ENCODE measurements around the gene P2RY11. TPM values are rescaled to one million over a fixed set of nuclear protein-coding genes. Genes with fewer than 3 reads are reported as not detected.

Gene P2RY11
- total RNA-seq, 1 experiment from 2014 or later: 43.1 TPM

GRCh38 chr19:10112037-10112761 is 706 bp downstream of the P2RY11 start:
- peaks cover 98% of the 10 kb centered on the region for H3K36me3 Mint-ChIP-seq (ENCODE audit: insufficient read depth, unreplicated experiment)
- peaks cover 13% of the 10 kb centered on the region for H3K4me1 Mint-ChIP-seq (ENCODE audit: insufficient read depth, unreplicated experiment)
- peak; percentile 47 for DNase-seq (ENCODE audit: unreplicated experiment)
- CTCF ChIA-PET: no interaction called here
- POLR2A ChIA-PET: interaction anchor here (0.6 to 0.7 kb wide), 4 partner anchors 8 to 150 kb away, joined by 3 read pairs; no protein-coding TSS in a partner anchor
- H3K27me3 Mint-ChIP-seq (ENCODE audit: insufficient read depth, unreplicated experiment): no peaks in the 10 kb centered on the region
- no peak for TF ChIP-seq CTCF (IDR thresholded peaks at IDR 0.05; ENCODE audit: unreplicated experiment)
- BruUV-seq (replicated peaks): no TSS peak
- intact Hi-C loops (cut with micrococcal nuclease): loop anchor here (5.0 kb wide), 1 partner anchor 180 kb away; no protein-coding TSS in a partner anchor
- no peaks in the 10 kb centered on the region for H3K9me3 Mint-ChIP-seq (ENCODE audit: unreplicated experiment)
- no peak overlapping the region for H3K4me3 Mint-ChIP-seq (ENCODE audit: unreplicated experiment)
- H3K27ac Mint-ChIP-seq (ENCODE audit: low read depth, unreplicated experiment): no peak overlapping the region

GRCh38 chr19:10112895-10113591 is 1.6 kb downstream of the P2RY11 start:
- Mint-ChIP-seq H3K27me3 (ENCODE audit: insufficient read depth, unreplicated experiment) (no peaks in the 10 kb centered on the region), H3K9me3 (ENCODE audit: unreplicated experiment) (no peaks in the 10 kb centered on the region), H3K36me3 (ENCODE audit: insufficient read depth, unreplicated experiment) (peaks cover 98% of the 10 kb centered on the region), H3K4me1 (ENCODE audit: insufficient read depth, unreplicated experiment) (peaks cover 10% of the 10 kb centered on the region), H3K27ac (ENCODE audit: low read depth, unreplicated experiment) (no peak overlapping the region), H3K4me3 (ENCODE audit: unreplicated experiment) (no peak overlapping the region)
- DNase-seq (ENCODE audit: unreplicated experiment): peak; percentile 68
- no TSS peak for BruUV-seq (replicated peaks)
- CTCF ChIA-PET: interaction anchor here (0.5 to 0.7 kb wide), 6 partner anchors 15 to 305 kb away, joined by 3 to 5 read pairs (median 3); no protein-coding TSS in a partner anchor
- POLR2A ChIA-PET: interaction anchor here (0.6 to 2.9 kb wide), 4 partner anchors 9 to 145 kb away, joined by 3 to 12 read pairs (median 6); partner anchors contain the start of gene ANGPTL6
- intact Hi-C loops (cut with micrococcal nuclease): loop anchor here (5.0 kb wide), 1 partner anchor 181 kb away; no protein-coding TSS in a partner anchor
- TF ChIP-seq CTCF (IDR thresholded peaks at IDR 0.05; ENCODE audit: unreplicated experiment): peak; percentile 68

- H3K4me3 Mint-ChIP-seq (ENCODE audit: unreplicated experiment): no peak overlapping the region
- H3K4me1 Mint-ChIP-seq (ENCODE audit: insufficient read depth, unreplicated experiment): peaks cover 10% of the 10 kb centered on the region
- TF ChIP-seq CTCF (IDR thresholded peaks at IDR 0.05; ENCODE audit: unreplicated experiment): no peak
- peaks cover 98% of the 10 kb centered on the region for H3K36me3 Mint-ChIP-seq (ENCODE audit: insufficient read depth, unreplicated experiment)
- DNase-seq (ENCODE audit: unreplicated experiment): peak; percentile 9
- no TSS peak for BruUV-seq (replicated peaks)
- no peak overlapping the region for H3K27ac Mint-ChIP-seq (ENCODE audit: low read depth, unreplicated experiment)
- H3K9me3 Mint-ChIP-seq (ENCODE audit: unreplicated experiment): no peaks in the 10 kb centered on the region
- intact Hi-C loops (cut with micrococcal nuclease): loop anchor here (5.0 kb wide), 1 partner anchor 181 kb away; no protein-coding TSS in a partner anchor
- CTCF ChIA-PET: interaction anchor here (0.5 to 0.7 kb wide), 5 partner anchors 15 to 304 kb away, joined by 3 to 5 read pairs (median 3); no protein-coding TSS in a partner anchor
- H3K27me3 Mint-ChIP-seq (ENCODE audit: insufficient read depth, unreplicated experiment): no peaks in the 10 kb centered on the region
- POLR2A ChIA-PET: interaction anchor here (1.4 to 2.9 kb wide), 3 partner anchors 10 to 18 kb away, joined by 5 to 12 read pairs (median 7); partner anchors contain the start of gene ANGPTL6
Measured at GRCh38 chr19:10113592-10113963, 2.1 kb downstream of the P2RY11 start.
